Neuronal stem cell (in vitro differentiated cells): ENCODE results near the gene PLEKHJ1.

Experiments used
- DNase-seq: peaks from one replicate; pipeline ENCODE4 v3.0.0-alpha.2; 2013; ENCODE audit warnings: low spot score
- H2AFZ ChIP-seq: one replicate; pipeline ENCODE4 v1.6.1; 2013; ENCODE audit warnings: mild to moderate bottlenecking, low read length, inconsistent platforms
- H2AK5ac ChIP-seq: 2 replicates; pipeline ENCODE4 v1.6.1; 2013; ENCODE audit warnings: low read depth, mild to moderate bottlenecking, inconsistent platforms, low read length, moderate library complexity, mixed read lengths
- H2BK120ac ChIP-seq: 2 replicates; pipeline ENCODE4 v1.6.1; 2013; ENCODE audit warnings: low read depth, mild to moderate bottlenecking, inconsistent platforms, low read length, moderate library complexity, mixed read lengths
- H2BK12ac ChIP-seq: one replicate; pipeline ENCODE4 v1.6.1; 2013; ENCODE audit warnings: low read length, inconsistent platforms
- H2BK15ac ChIP-seq: 2 replicates; pipeline ENCODE4 v1.6.1; 2013; ENCODE audit warnings: mild to moderate bottlenecking, low read length, inconsistent platforms, mixed read lengths
- H2BK5ac ChIP-seq: one replicate; pipeline ENCODE4 v1.6.1; 2013; ENCODE audit warnings: inconsistent platforms, mild to moderate bottlenecking, low read length, moderate library complexity
- H3K14ac ChIP-seq: one replicate; pipeline ENCODE4 v1.6.1; 2013; ENCODE audit warnings: low read length, inconsistent platforms
- H3K18ac ChIP-seq: 2 replicates; pipeline ENCODE4 v1.6.1; 2013; ENCODE audit warnings: low read length, inconsistent platforms
- H3K23ac ChIP-seq: 2 replicates; pipeline ENCODE4 v1.6.1; 2013; ENCODE audit warnings: low read depth, mild to moderate bottlenecking, mixed read lengths, low read length, inconsistent platforms; ENCODE audit not compliant: poor library complexity
- H3K27ac ChIP-seq: replicated peaks from 3 replicates; pipeline ENCODE4 v1.5.1; 2013; ENCODE audit warnings: low read length, inconsistent platforms
- H3K27me3 ChIP-seq, 3 experiments: 2 replicates each; pipeline ENCODE4 v1.6.1; 2013; ENCODE audit warnings: low read length in 3 of 3, mild to moderate bottlenecking in 2 of 3, inconsistent platforms in 1 of 3, low read depth in 1 of 3, mixed read lengths in 1 of 3, moderate library complexity in 1 of 3; ENCODE audit not compliant: control insufficient read depth in 3 of 3, insufficient read depth in 3 of 3
- H3K36me3 ChIP-seq, 2 donors: replicated peaks in 1 of 2; 2 replicates each; pipeline ENCODE4 v1.6.1; 2013; ENCODE audit warnings: low read length in 2 of 2; ENCODE audit not compliant: control insufficient read depth in 2 of 2, insufficient read depth in 2 of 2
- H3K4ac ChIP-seq: 2 replicates; pipeline ENCODE4 v1.6.1; 2013; ENCODE audit warnings: inconsistent platforms, mild to moderate bottlenecking, low read length, moderate library complexity
- H3K4me1 ChIP-seq, 2 donors: 1 replicate in 1 of 2; 2 replicates in 1 of 2; pipeline ENCODE4 v1.6.1; 2013; ENCODE audit warnings: low read length in 2 of 2, low read depth in 1 of 2; ENCODE audit not compliant: control insufficient read depth in 2 of 2, insufficient read depth in 1 of 2
- H3K4me2 ChIP-seq: one replicate; pipeline ENCODE4 v1.6.1; 2013; ENCODE audit warnings: mild to moderate bottlenecking, low read length, inconsistent platforms; ENCODE audit not compliant: insufficient read depth, poor library complexity, severe bottlenecking
- H3K4me3 ChIP-seq, 2 donors: 2 replicates each; pipeline ENCODE4 v1.5.1; 2013; ENCODE audit warnings: low read length in 2 of 2, mild to moderate bottlenecking in 2 of 2, inconsistent platforms in 1 of 2, moderate library complexity in 1 of 2
- H3K79me1 ChIP-seq: one replicate; pipeline ENCODE4 v1.6.1; 2013; ENCODE audit warnings: low read depth, mild to moderate bottlenecking, inconsistent platforms, low read length, moderate library complexity
- H3K9ac ChIP-seq: one replicate; pipeline ENCODE4 v1.6.1; 2013; ENCODE audit warnings: mild to moderate bottlenecking, low read depth, low read length, inconsistent platforms; ENCODE audit not compliant: poor library complexity
- H3K9me3 ChIP-seq, 2 donors: replicated peaks in 1 of 2; 2 replicates each; pipeline versions ENCODE3 to v1.6.1; 2013; ENCODE audit warnings: low read length in 2 of 2, mild to moderate bottlenecking in 2 of 2, inconsistent platforms in 1 of 2, low read depth in 1 of 2, mixed read lengths in 1 of 2, moderate library complexity in 1 of 2; ENCODE audit not compliant: control insufficient read depth in 2 of 2, insufficient read depth in 1 of 2
- H4K8ac ChIP-seq: one replicate; pipeline ENCODE4 v1.6.1; 2013; ENCODE audit warnings: low read depth, mild to moderate bottlenecking, inconsistent platforms, low read length, moderate library complexity
- H4K91ac ChIP-seq: one replicate; pipeline ENCODE4 v1.6.1; 2013; ENCODE audit warnings: low read length, low read depth, mild to moderate bottlenecking, inconsistent platforms; ENCODE audit not compliant: poor library complexity
- WGBS, 2 donors: extraction: QIAGEN DNeasy Blood & Tissue Kit; methylation state at CpG; one replicate each; pipeline ENCODE4 v1.1.7; 2013; ENCODE audit warnings: missing lambda C conversion rate in 2 of 2, mixed read lengths in 1 of 2; ENCODE audit not compliant: insufficient read length in 2 of 2, insufficient replicate concordance in 1 of 2; ENCODE audit errors: extremely low coverage in 2 of 2; 5-methylcytosine and 5-hydroxymethylcytosine counted together

The PLEKHJ1 gene

GRCh38 chr19:2246801-2247361 lies 10.8 kb upstream of the PLEKHJ1 start:
- Histone ChIP-seq H3K23ac (no peak overlapping the region), H3K4me1 (peaks cover 0 to 2% of the 10 kb centered on the region in 2 donors), H3K4ac (no peak overlapping the region), H3K14ac (no peak overlapping the region), H3K9me3 (peaks cover 0 to 5% of the 10 kb centered on the region in 2 donors), H3K36me3 (peaks cover 44 to 84% of the 10 kb centered on the region in 2 donors), H4K8ac (no peak overlapping the region), H3K4me2 (no peak overlapping the region), H2BK120ac (no peak overlapping the region), H3K27me3 (peaks cover 0 to 3% (median 0%) of the 10 kb centered on the region in 3 experiments), H2BK12ac (no peak overlapping the region), H2BK15ac (no peak overlapping the region), H3K4me3 (no peak overlapping the region), H4K91ac (no peak overlapping the region), H3K9ac (no peak overlapping the region), H3K27ac (no peak overlapping the region), H3K18ac (no peak overlapping the region), H2BK5ac (no peak overlapping the region), H2AK5ac (no peak overlapping the region), H3K79me1 (peaks cover 28% of the 10 kb centered on the region), H2AFZ (no peak overlapping the region)
- no CpG with 5 or more reads among the region's 26 CpGs for WGBS, 2 donors
- DNase-seq: no peak

GRCh38 chr19:2246014-2246620 lies 10.0 kb upstream of the PLEKHJ1 start:
- Histone ChIP-seq H2BK15ac (no peak overlapping the region), H3K23ac (peak overlapping the region; percentile 20), H3K9me3 (peaks cover 0 to under 1% of the 10 kb centered on the region in 2 donors), H3K79me1 (peaks cover 30% of the 10 kb centered on the region), H3K9ac (no peak overlapping the region), H3K4ac (no peak overlapping the region), H3K14ac (no peak overlapping the region), H2BK120ac (no peak overlapping the region), H4K91ac (no peak overlapping the region), H4K8ac (no peak overlapping the region), H3K27me3 (no peaks in the 10 kb centered on the region), H2BK5ac (no peak overlapping the region), H3K4me2 (no peak overlapping the region), H3K18ac (no peak overlapping the region), H3K27ac (no peak overlapping the region), H2BK12ac (no peak overlapping the region), H3K4me1 (peaks cover 2% of the 10 kb centered on the region in 2 donors), H2AFZ (no peak overlapping the region), H2AK5ac (no peak overlapping the region), H3K4me3 (no peak overlapping the region), H3K36me3 (peaks cover 44 to 92% of the 10 kb centered on the region in 2 donors)
- no CpG with 5 or more reads among the region's 25 CpGs for WGBS, 2 donors
- no peak for DNase-seq

GRCh38 chr19:2245273-2245672 lies 9.1 kb upstream of the PLEKHJ1 start:
- H3K36me3 ChIP-seq: peaks cover 44 to 96% of the 10 kb centered on the region in 2 donors
- no peak overlapping the region for H4K8ac ChIP-seq
- H3K9me3 ChIP-seq: no peaks in the 10 kb centered on the region
- WGBS, 2 donors: no CpG with 5 or more reads among the region's 15 CpGs
- H3K79me1 ChIP-seq: peaks cover 37% of the 10 kb centered on the region
- H3K27me3 ChIP-seq: no peaks in the 10 kb centered on the region
- H3K4me2 ChIP-seq: no peak overlapping the region
- no peak overlapping the region for H3K4ac ChIP-seq
- no peak overlapping the region for H3K27ac ChIP-seq
- no peak overlapping the region for H3K14ac ChIP-seq
- no peak overlapping the region for H2AFZ ChIP-seq
- no peak for DNase-seq
- no peak overlapping the region for H2BK120ac ChIP-seq
- H3K9ac ChIP-seq: no peak overlapping the region
- H3K4me3 ChIP-seq: no peak overlapping the region
- no peak overlapping the region for H4K91ac ChIP-seq
- H2BK5ac ChIP-seq: no peak overlapping the region
- no peak overlapping the region for H2AK5ac ChIP-seq
- H3K18ac ChIP-seq: no peak overlapping the region
- no peak overlapping the region for H2BK12ac ChIP-seq
- no peak overlapping the region for H3K23ac ChIP-seq
- peaks cover 10% of the 10 kb centered on the region in 2 donors for H3K4me1 ChIP-seq
- H2BK15ac ChIP-seq: no peak overlapping the region

- no peak overlapping the region for H3K4ac ChIP-seq
- no peak overlapping the region for H2BK120ac ChIP-seq
- no peaks in the 10 kb centered on the region for H3K27me3 ChIP-seq
- no peak for DNase-seq
- peaks cover 12 to 14% of the 10 kb centered on the region in 2 donors for H3K4me1 ChIP-seq
- no peaks in the 10 kb centered on the region for H3K9me3 ChIP-seq
- WGBS, 2 donors: no CpG with 5 or more reads among the region's 21 CpGs
- H3K14ac ChIP-seq: no peak overlapping the region
- no peak overlapping the region for H3K9ac ChIP-seq
- no peak overlapping the region for H4K8ac ChIP-seq
- H3K18ac ChIP-seq: no peak overlapping the region
- H2AK5ac ChIP-seq: no peak overlapping the region
- no peak overlapping the region for H4K91ac ChIP-seq
- H3K79me1 ChIP-seq: peaks cover 39% of the 10 kb centered on the region
- H2AFZ ChIP-seq: no peak overlapping the region
- no peak overlapping the region for H3K27ac ChIP-seq
- H3K23ac ChIP-seq: peak overlapping the region; percentile 31
- no peak overlapping the region for H3K4me2 ChIP-seq
- H2BK15ac ChIP-seq: no peak overlapping the region
- H2BK12ac ChIP-seq: peak overlapping the region; percentile 73
- peak overlapping the region in 1 of 2 donors; percentile 5 for H3K4me3 ChIP-seq
- H3K36me3 ChIP-seq: peaks cover 44 to 93% of the 10 kb centered on the region in 2 donors
- H2BK5ac ChIP-seq: no peak overlapping the region
Observed at GRCh38 chr19:2244486-2244885, 8.4 kb upstream of the PLEKHJ1 start.
